GM23338 (cell line): ENCODE measurements around the gene POLA2.

ENCODE experiments used
- CREB1 ChIP-seq: fragments of 250-450 bp; sonication (Bioruptor Pico); IDR thresholded peaks from 2 replicates; pipeline ENCODE4 v1.5.0; 2020; ENCODE audit warnings: low read depth, mild to moderate bottlenecking, moderate library complexity
- CTCF ChIP-seq, 2 experiments: fragments of 200-600 bp in 1 of 2; sonication (generic) in 1 of 2; conservative IDR thresholded peaks; 2 replicates each; pipeline versions ENCODE4 v1.5.1 to v1.6.1; 2016 to 2017; ENCODE audit warnings: antibody characterized with exemption in 2 of 2, low read depth in 2 of 2, mild to moderate bottlenecking in 2 of 2, moderate library complexity in 1 of 2
- ETS1 ChIP-seq: IDR thresholded peaks from 2 replicates; pipeline ENCODE4 v1.6.1; 2016; ENCODE audit warnings: antibody characterized with exemption
- EZH2 ChIP-seq: fragments of 200-600 bp; sonication (generic); IDR thresholded peaks from one replicate; pipeline ENCODE4 v1.8.0; 2017; ENCODE audit warnings: antibody characterized with exemption, mild to moderate bottlenecking, low read depth; ENCODE audit not compliant: unreplicated experiment
- EZH2phosphoT487 ChIP-seq: fragments of 200-600 bp; sonication (generic); IDR thresholded peaks from one replicate; pipeline ENCODE4 v1.8.1; 2018; ENCODE audit warnings: antibody characterized with exemption; ENCODE audit not compliant: unreplicated experiment
- JUNB ChIP-seq: IDR thresholded peaks from one replicate; pipeline ENCODE4 v1.6.1; 2016; ENCODE audit warnings: antibody characterized with exemption; ENCODE audit not compliant: unreplicated experiment
- NANOG ChIP-seq: IDR thresholded peaks from 2 replicates; pipeline ENCODE4 v1.6.1; 2016; ENCODE audit warnings: antibody characterized with exemption, borderline replicate concordance
- POLR2AphosphoS5 ChIP-seq: IDR thresholded peaks from 2 replicates; pipeline ENCODE4 v1.6.1; 2016; ENCODE audit warnings: antibody characterized with exemption, low read depth
- REST ChIP-seq: IDR thresholded peaks from one replicate; pipeline ENCODE4 v1.6.1; 2018; ENCODE audit warnings: antibody characterized with exemption; ENCODE audit not compliant: unreplicated experiment
- ZNF114 ChIP-seq: fragments of 250-450 bp; sonication (Bioruptor Pico); IDR thresholded peaks from 2 replicates; pipeline ENCODE4 v1.5.0; 2020; ENCODE audit warnings: mild to moderate bottlenecking, moderate library complexity
- ZNF331 ChIP-seq: fragments of 250-450 bp; sonication (Bioruptor Pico); IDR thresholded peaks from 2 replicates; pipeline ENCODE4 v1.5.0; 2020; ENCODE audit warnings: low read depth, mild to moderate bottlenecking, moderate library complexity
- ZNF462 ChIP-seq: fragments of 250-450 bp; sonication (Bioruptor Pico); IDR thresholded peaks from 2 replicates; pipeline ENCODE4 v1.5.0; 2020; ENCODE audit warnings: mild to moderate bottlenecking, moderate library complexity

- TF ChIP-seq CTCF (conservative IDR thresholded peaks at IDR 0.05; ENCODE audit: low read depth in 2 of 2) (no peak), EZH2 (no peak), POLR2AphosphoS5 (no peak), REST (no peak), CREB1 (CRISPR knock-in tag) (no peak), EZH2phosphoT487 (no peak), ZNF331 (no peak), ZNF462 (CRISPR knock-in tag) (no peak), ETS1 (no peak), ZNF114 (CRISPR knock-in tag) (no peak), JUNB (no peak), NANOG (no peak)
These were observed 54.7 kb downstream of the POLA2 start for GRCh38 chr11:65316227-65317024.
